K562 (cell line): ENCODE measurements around the gene FARP2. TPM values are rescaled to one million over a fixed set of nuclear protein-coding genes. Genes with fewer than 3 reads are reported as not detected.

Source experiments
- ATAC-seq: fragments of 200-7000 bp; cut with Tn5 transposase; 3 replicates; pipeline ENCODE4 v1.9.1; 2020; ENCODE audit warnings: moderate library complexity
- BruUV-seq: library from RNA; stranded (reverse); fragments of 400-500 nt; replicated peaks from 2 replicates; lab custom pipeline; 2021; lab: Mats Ljungman, UMichigan
- CTCF ChIA-PET: fragments of 300-600 bp; formaldehyde crosslinking; extraction: SDS; loops from one replicate; lab custom pipeline; 2021; ENCODE audit warnings: low intra/inter-chr PET ratio; lab: Yijun Ruan, JAX
- POLR2A ChIA-PET: fragments of 300-600, 350-650 bp; sonication (Branson Sonifier 250); formaldehyde crosslinking; extraction: SDS; loops from one replicate; lab custom pipeline; 2021; ENCODE audit warnings: antibody characterized with exemption, inconsistent platforms; lab: Yijun Ruan, JAX
- DNase-seq, 4 experiments: peaks; one replicate each; pipeline versions ENCODE4 v3.0.0 to v3.0.0-alpha.2; 2011 to 2018; ENCODE audit warnings: low spot score in 3 of 4, mixed read lengths in 3 of 4; ENCODE audit errors: extremely low read depth in 1 of 4
- FAIRE-seq: peaks from 2 replicates; lab custom pipeline; 2011; peaks lifted over from hg19 to GRCh38; lab: Jason Lieb, UNC
- H2AFZ ChIP-seq: 2 replicates; pipeline ENCODE4 v1.6.0; 2011; ENCODE audit warnings: low read depth, low read length, control low read depth, inconsistent platforms
- H3K27ac ChIP-seq: fragments of 200-600 bp; 3 replicates; pipeline ENCODE4 v1.8.0; 2011; ENCODE audit warnings: low read depth, mild to moderate bottlenecking, control low read depth, inconsistent platforms, low read length, moderate library complexity, mixed read lengths; ENCODE audit errors: extremely low read depth
- H3K27me3 ChIP-seq, 2 experiments: fragments of 300-600 bp in 1 of 2; 2 replicates in 1 of 2; 3 replicates in 1 of 2; pipeline versions ENCODE4 v1.6.0 to v1.8.0; 2011; ENCODE audit warnings: inconsistent platforms in 2 of 2, low read length in 2 of 2, mild to moderate bottlenecking in 1 of 2, mixed read lengths in 1 of 2, moderate library complexity in 1 of 2; ENCODE audit not compliant: control insufficient read depth in 2 of 2, insufficient read depth in 2 of 2
- H3K36me3 ChIP-seq: fragments of 300-600 bp; 3 replicates; pipeline ENCODE4 v1.8.0; 2011; ENCODE audit warnings: mild to moderate bottlenecking, low read length, inconsistent platforms; ENCODE audit not compliant: control insufficient read depth, insufficient read depth
- H3K4me1 ChIP-seq, 2 experiments: fragments of 200-600 bp in 1 of 2; replicated peaks in 1 of 2; 2 replicates in 1 of 2; 3 replicates in 1 of 2; pipeline versions ENCODE4 v1.5.1 to v1.8.0; 2011; ENCODE audit warnings: inconsistent platforms in 2 of 2, low read length in 2 of 2, mild to moderate bottlenecking in 1 of 2, mixed read lengths in 1 of 2, moderate library complexity in 1 of 2; ENCODE audit not compliant: control insufficient read depth in 2 of 2, insufficient read depth in 2 of 2
- H3K4me2 ChIP-seq: 2 replicates; pipeline ENCODE4 v1.6.1; 2011; ENCODE audit warnings: low read length, control low read depth, inconsistent platforms, mixed read lengths; ENCODE audit not compliant: insufficient read depth
- H3K4me3 ChIP-seq: fragments of 200-600 bp; sonication (generic), shearing (Covaris generic); 2 replicates; pipeline ENCODE4 v1.5.1; 2016; ENCODE audit warnings: control low read depth, inconsistent platforms
- H3K79me2 ChIP-seq: fragments of 200-600 bp; 3 replicates; pipeline ENCODE4 v1.8.0; 2011; ENCODE audit warnings: low read length, inconsistent platforms; ENCODE audit not compliant: control insufficient read depth, insufficient read depth
- H3K9ac ChIP-seq, 2 experiments: 2 replicates each; pipeline versions ENCODE4 v1.6.0 to v1.6.1; 2011; ENCODE audit warnings: low read depth in 2 of 2, low read length in 2 of 2, control low read depth in 1 of 2, inconsistent platforms in 1 of 2, mild to moderate bottlenecking in 1 of 2, mixed read lengths in 1 of 2; ENCODE audit not compliant: insufficient read depth in 1 of 2
- H3K9me1 ChIP-seq: one replicate; pipeline ENCODE4 v1.6.0; 2011; ENCODE audit warnings: inconsistent platforms, mild to moderate bottlenecking, low read length, moderate library complexity; ENCODE audit not compliant: control insufficient read depth, insufficient read depth
- H3K9me3 ChIP-seq: replicated peaks from 2 replicates; pipeline ENCODE4 v1.5.1; 2011; ENCODE audit warnings: low read depth, low read length, inconsistent platforms; ENCODE audit not compliant: control insufficient read depth, insufficient read depth
- H4K20me1 ChIP-seq: replicated peaks from 2 replicates; pipeline ENCODE4 v1.6.1; 2011; ENCODE audit warnings: low read length, inconsistent platforms, mixed read lengths; ENCODE audit not compliant: control insufficient read depth, insufficient read depth
- ATF1 ChIP-seq, 2 experiments: fragments of 450-650 bp in 1 of 2; IDR thresholded peaks; 2 replicates each; pipeline ENCODE4 v1.6.1; 2016; ENCODE audit warnings: missing compliant biosample characterization in 1 of 2, missing genetic modification characterization in 1 of 2
- CHAMP1 ChIP-seq: fragments of 450-650 bp; IDR thresholded peaks from 2 replicates; pipeline ENCODE4 v1.6.1; 2016; ENCODE audit warnings: mild to moderate bottlenecking
- E2F1 ChIP-seq: sonication (generic); formaldehyde crosslinking; IDR thresholded peaks from 2 replicates; pipeline ENCODE4 v1.8.1; 2023; ENCODE audit warnings: mild to moderate bottlenecking, missing genetic modification reagents, moderate library complexity
- FOXJ2 ChIP-seq: fragments of 200-800 bp; sonication (Bioruptor generic); IDR thresholded peaks from 2 replicates; pipeline ENCODE4 v1.6.1; 2016; ENCODE audit warnings: missing genetic modification characterization, missing compliant biosample characterization
- LARP7 ChIP-seq: fragments of 450-650 bp; IDR thresholded peaks from 2 replicates; pipeline ENCODE4 v1.6.1; 2016
- NR1H2 ChIP-seq: sonication (generic); formaldehyde crosslinking; IDR thresholded peaks from 2 replicates; pipeline ENCODE4 v1.4.0; 2020; ENCODE audit warnings: mild to moderate bottlenecking, missing genetic modification reagents
- TFAM ChIP-seq: fragments of 250-450 bp; sonication (Bioruptor Pico); conservative IDR thresholded peaks from 2 replicates; pipeline ENCODE4 v1.5.0; 2021; ENCODE audit warnings: mild to moderate bottlenecking, moderate library complexity
- U2AF1 ChIP-seq: fragments of 200-400 bp; formaldehyde crosslinking; optimal IDR thresholded peaks from 2 replicates; pipeline ENCODE3; 2017; ENCODE audit warnings: mild to moderate bottlenecking, low read depth, low read length, moderate library complexity
- WGBS: fragments of 100-300 bp; shearing (Covaris generic); methylation state at CpG from one replicate; pipeline ENCODE4 v1.1.6; 2016; ENCODE audit warnings: low coverage, mixed read lengths; ENCODE audit not compliant: insufficient coverage; ENCODE audit errors: missing lambda C conversion rate; 5-methylcytosine and 5-hydroxymethylcytosine counted together
- in situ Hi-C: fragments of 300-500 bp; cut with MboI; formaldehyde crosslinking; loops from 4 replicates; pipeline ENCODE4 v1.15.0; 2018; ENCODE audit warnings: inconsistent platforms, mixed read lengths
- intact Hi-C: fragments of 100-400 bp; cut with micrococcal nuclease; formaldehyde crosslinking; loops from 2 replicates; pipeline ENCODE4 v1.14.2; 2022
- polyA plus RNA-seq, 8 experiments: library from polyadenylated mRNA; depleted of rRNA in 4 of 8; stranded (reverse) in 5 of 8; unstranded in 3 of 8; fragments of >200 nt; fragmentation: Nextera tagmentation in 2 of 8; fragmentation: Illumina TruSeq in 1 of 8; extraction: Ambion mirVana in 2 of 8; extraction: Trizol in 1 of 8; gene quantifications; 2 replicates each; pipeline versions ENCODE4 v1.2.1 to v1.2.3, GENCODE V29; 2011 to 2014; ENCODE audit warnings: inconsistent platforms in 1 of 8, missing spikeins in 1 of 8
- total RNA-seq, 7 experiments: library from RNA; depleted of rRNA in 6 of 7; stranded (reverse); fragments of >200 nt in 6 of 7; fragmentation: Illumina TruSeq in 2 of 7; extraction: Trizol in 2 of 7; gene quantifications; 2 replicates each; pipeline versions ENCODE4 v1.2.1 to v1.2.3, GENCODE V29; 2011 to 2021; ENCODE audit warnings: low replicate concordance in 1 of 7
- TF ChIP-seq, protein P1 (sequence below): fragments of 450-650 bp; IDR thresholded peaks from 2 replicates; pipeline ENCODE4 v1.6.1; 2018; ENCODE audit not compliant: partially characterized antibody

The FARP2 gene
- total and polyA plus RNA-seq, 9 of the 15 experiments (the other 6 are each of a cell fraction or from before 2014, with no cell fraction given), result 4.1 to 38.1 (median 21.1) TPM

GRCh38 chr2:241463276-241464135 is 107.4 kb downstream of the FARP2 start:
- ATAC-seq (no peak), DNase-seq (no peak)
- in situ Hi-C loops (no loop called here), intact Hi-C loops (no loop called here)
- 64% methylated on average over 14 of the region's 18 CpGs for WGBS
- CTCF ChIA-PET, result no interaction called here
- Histone ChIP-seq H3K27me3 (no peaks in the 10 kb centered on the region; a peak in 1 of 5 replicates), H3K9me3 (no peaks in the 10 kb centered on the region), H3K4me1 (peaks cover 0 to 11% of the 10 kb centered on the region in 2 experiments; a peak in 1 of 5 replicates), H3K27ac (no peak overlapping the region), H2AFZ (no peak overlapping the region), H3K9ac (no peak overlapping the region), H3K4me2 (no peak overlapping the region), H3K4me3 (no peak overlapping the region), H4K20me1 (no peaks in the 10 kb centered on the region), H3K79me2 (no peaks in the 10 kb centered on the region), H3K9me1 (no peaks in the 10 kb centered on the region)
- POLR2A ChIA-PET, result no interaction called here
- no TSS peak for BruUV-seq
- TF ChIP-seq U2AF1 (no peak), FOXJ2 (tag) (no peak), ATF1 (CRISPR knock-in tag; IDR thresholded peaks at IDR 0.05) (no peak), ATF1 (tag; IDR thresholded peaks at IDR 0.05) (no peak), TFAM (CRISPR knock-in tag) (no peak), E2F1 (CRISPR knock-in tag) (no peak), NR1H2 (CRISPR knock-in tag) (no peak), LARP7 (no peak), CHAMP1 (no peak)
- TF ChIP-seq, protein P1, sequence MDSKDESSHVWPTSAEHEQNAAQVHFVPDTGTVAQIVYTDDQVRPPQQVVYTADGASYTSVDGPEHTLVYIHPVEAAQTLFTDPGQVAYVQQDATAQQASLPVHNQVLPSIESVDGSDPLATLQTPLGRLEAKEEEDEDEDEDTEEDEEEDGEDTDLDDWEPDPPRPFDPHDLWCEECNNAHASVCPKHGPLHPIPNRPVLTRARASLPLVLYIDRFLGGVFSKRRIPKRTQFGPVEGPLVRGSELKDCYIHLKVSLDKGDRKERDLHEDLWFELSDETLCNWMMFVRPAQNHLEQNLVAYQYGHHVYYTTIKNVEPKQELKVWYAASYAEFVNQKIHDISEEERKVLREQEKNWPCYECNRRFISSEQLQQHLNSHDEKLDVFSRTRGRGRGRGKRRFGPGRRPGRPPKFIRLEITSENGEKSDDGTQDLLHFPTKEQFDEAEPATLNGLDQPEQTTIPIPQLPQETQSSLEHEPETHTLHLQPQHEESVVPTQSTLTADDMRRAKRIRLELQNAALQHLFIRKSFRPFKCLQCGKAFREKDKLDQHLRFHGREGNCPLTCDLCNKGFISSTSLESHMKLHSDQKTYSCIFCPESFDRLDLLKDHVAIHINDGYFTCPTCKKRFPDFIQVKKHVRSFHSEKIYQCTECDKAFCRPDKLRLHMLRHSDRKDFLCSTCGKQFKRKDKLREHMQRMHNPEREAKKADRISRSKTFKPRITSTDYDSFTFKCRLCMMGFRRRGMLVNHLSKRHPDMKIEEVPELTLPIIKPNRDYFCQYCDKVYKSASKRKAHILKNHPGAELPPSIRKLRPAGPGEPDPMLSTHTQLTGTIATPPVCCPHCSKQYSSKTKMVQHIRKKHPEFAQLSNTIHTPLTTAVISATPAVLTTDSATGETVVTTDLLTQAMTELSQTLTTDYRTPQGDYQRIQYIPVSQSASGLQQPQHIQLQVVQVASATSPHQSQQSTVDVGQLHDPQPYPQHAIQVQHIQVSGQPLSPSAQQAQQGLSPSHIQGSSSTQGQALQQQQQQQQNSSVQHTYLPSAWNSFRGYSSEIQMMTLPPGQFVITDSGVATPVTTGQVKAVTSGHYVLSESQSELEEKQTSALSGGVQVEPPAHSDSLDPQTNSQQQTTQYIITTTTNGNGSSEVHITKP, result no peak
- TF ChIP-seq, all 486 proteins: peak for 0
- H3K36me3 ChIP-seq, result no peaks in the 10 kb centered on the region
- FAIRE-seq, result no peak
